Ureter (tissue), 1 donor: ENCODE results near the gene SYNE4. TPM values are rescaled to one million over a fixed set of nuclear protein-coding genes. Genes with fewer than 3 reads are reported as not detected.

Source experiments
- DNase-seq: peaks from one replicate; pipeline ENCODE4 v3.0.0-alpha.2; 2020; ENCODE audit warnings: low spot score
- total RNA-seq: library from RNA; stranded (reverse); gene quantifications from one replicate; pipeline ENCODE4 v1.2.4, GENCODE V29; 2023
- donor health status: DM: yes; HTN: yes; CAD: no.

SYNE4 gene
- total RNA-seq, 1 donor from 2014 or later = 4.1 TPM

GRCh38 chr19:36025541-36025940, 16.9 kb upstream of the SYNE4 start:
- no peak for DNase-seq

GRCh38 chr19:36023432-36023831, 14.8 kb upstream of the SYNE4 start:
- no peak for DNase-seq

- DNase-seq = no peak
Measured at GRCh38 chr19:36019061-36019670, 10.6 kb upstream of the SYNE4 start.

DNA sequence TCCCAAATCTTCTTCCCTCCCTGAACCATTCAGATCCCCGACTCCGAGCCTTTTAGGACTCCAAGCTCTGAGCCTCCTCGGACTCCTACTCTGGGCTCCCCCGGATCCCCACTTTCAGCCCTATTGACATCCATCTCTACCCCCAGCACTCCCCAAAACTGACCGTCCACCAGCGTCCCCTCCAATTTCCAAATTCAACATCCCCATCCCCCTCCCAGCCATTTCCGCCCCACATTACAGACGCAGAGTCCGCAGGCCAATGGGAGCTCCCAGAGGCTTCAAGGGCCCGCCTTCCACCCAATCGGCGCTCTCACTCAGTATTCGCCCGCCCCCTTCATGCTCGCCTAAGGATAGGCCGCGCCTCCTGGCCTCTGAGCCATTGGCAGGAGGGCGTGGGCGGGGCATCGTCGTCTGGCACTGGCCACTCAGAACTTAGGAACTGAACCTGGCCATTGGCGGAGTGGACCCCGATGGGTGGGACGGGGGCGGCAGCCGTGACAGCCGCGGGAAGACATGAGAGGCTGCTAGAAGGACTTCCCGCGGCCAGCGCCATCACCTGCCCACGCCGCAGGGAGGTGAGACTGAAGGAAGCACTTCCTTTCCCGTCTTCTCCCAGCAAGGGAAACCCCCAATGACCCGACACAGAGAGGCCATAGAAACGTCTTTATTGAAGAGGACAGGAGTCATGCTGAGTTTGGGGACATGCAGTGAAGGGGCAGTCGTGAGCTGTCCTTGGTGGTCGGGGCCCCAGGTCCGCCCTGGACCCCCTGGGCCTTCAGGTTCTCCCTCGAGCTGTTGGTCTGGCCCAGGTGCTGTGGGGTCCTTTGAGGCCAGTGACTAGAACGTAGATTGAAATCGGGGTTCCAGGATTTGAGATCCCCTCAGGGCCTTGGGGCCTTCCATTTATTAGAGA, 5.7 kb upstream of the SYNE4 start, which contains the start of gene ALKBH6:
TSS of gene ALKBH6 (minus strand) at position 202 of the 913 bp plus-strand sequence. CDS start 816 bp downstream, outside the sequence.
- peak; percentile 100 for DNase-seq

GRCh38 chr19:36013280-36014011, 4.8 kb upstream of the SYNE4 start:
- DNase-seq = no peak

DNA sequence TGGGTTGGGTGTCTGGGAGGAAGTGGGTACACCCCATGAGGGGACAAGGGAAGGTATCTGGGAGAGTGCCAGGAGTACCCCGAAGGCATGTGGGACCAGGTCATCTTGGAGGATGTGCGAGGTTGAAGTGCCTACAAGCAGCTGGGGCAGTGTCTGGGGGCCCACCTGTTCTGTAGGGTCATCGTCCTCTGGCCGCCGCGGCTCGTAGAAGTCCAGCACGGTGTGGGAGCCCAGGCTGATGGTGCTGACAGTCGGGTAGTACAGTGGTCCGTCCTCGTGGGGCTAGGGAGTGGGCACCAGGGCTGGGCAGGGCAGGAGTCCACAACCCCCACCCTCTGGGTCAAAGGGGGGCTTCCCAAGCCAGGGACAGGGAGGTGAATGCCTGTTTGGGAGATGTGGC, 1.8 kb upstream of the SYNE4 start:
- DNase-seq = no peak

DNA sequence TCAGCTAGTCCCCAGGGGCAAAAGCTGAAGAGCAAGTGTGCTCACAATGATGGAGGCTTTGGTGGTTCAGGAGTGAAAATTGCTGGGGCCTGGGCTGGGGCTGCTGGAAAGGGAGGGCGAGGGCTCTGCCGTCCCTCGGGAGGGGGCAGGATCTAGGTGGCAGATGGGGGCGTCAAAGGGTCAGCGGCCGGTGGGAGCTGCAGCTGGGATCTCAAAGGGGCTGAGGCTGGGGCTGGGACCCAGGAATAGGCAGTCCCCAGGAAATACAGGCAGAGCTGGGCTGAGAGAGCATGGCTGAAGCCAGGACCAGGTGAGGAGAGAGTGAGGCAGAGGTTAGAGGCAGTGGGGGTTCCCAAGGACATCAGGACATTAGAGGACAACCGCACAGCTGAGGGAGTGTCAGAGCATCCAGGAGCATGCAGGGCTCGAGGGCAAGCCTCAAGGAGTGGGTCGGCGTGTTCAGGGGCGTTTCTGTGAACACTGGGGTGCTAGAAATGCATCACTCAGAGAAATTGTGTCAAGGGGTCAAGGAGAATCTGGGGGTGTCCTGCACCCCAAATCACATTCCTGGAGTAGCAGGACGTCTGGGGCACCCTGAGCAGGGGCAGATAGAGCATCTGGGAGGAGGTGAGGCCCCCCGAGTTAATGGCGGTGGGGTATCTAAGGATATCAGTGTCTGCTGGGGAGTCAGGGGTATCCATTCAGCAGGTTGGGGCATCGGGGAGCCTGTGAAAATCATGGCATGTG, 1.2 kb upstream of the SYNE4 start:
- no peak for DNase-seq

GRCh38 chr19:36009220-36009619, 607 bp upstream of the SYNE4 start:
- DNase-seq = no peak

DNA sequence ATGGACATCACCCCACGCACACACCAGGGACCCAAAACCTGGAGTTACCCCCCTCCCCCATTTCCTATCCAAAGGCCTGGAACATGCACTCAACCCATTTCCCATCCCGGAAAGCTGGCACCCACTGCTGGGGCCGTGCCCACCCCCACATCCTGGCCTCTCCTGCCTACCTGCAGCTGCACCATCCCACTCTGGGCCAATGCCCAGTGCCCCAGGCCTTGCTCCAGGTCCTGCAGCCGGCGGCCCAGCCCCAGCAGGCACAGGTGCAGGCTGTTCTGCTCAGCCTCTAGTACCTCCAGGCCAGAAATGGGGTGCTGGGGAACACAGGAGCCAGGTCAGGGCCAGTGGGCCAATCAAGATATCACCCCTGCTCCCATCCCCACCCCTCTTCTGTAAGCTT, 1.7 kb downstream of the SYNE4 start:
- DNase-seq = no peak

- DNase-seq = no peak
Measured at GRCh38 chr19:36003284-36003683, 5.3 kb downstream of the SYNE4 start.

- DNase-seq = no peak
Measured at GRCh38 chr19:36001605-36002004, 7.0 kb downstream of the SYNE4 start.

- no peak for DNase-seq
Measured at GRCh38 chr19:35996777-35997176, 11.8 kb downstream of the SYNE4 start.

GRCh38 chr19:35995048-35995993, 13.3 kb downstream of the SYNE4 start, which contains the start of gene SDHAF1:
SDHAF1 (plus strand) TSS chr19:35995188; CDS start chr19:35995275, 87 bp downstream.
- DNase-seq = peak; percentile 97

GRCh38 chr19:35993923-35994598, 14.6 kb downstream of the SYNE4 start:
- DNase-seq = no peak

- DNase-seq = no peak
Measured at GRCh38 chr19:35992907-35993765, 15.5 kb downstream of the SYNE4 start.

GRCh38 chr19:35991731-35992450, 16.7 kb downstream of the SYNE4 start:
- no peak for DNase-seq

- DNase-seq = no peak
Measured at GRCh38 chr19:35990771-35991730, 17.6 kb downstream of the SYNE4 start.
